GM19193 (cell line): ENCODE measurements around the gene BACH2.

Experiments used
- POLR2A ChIP-seq: IDR thresholded peaks from 4 replicates; pipeline ENCODE4 v1.6.1; 2011; ENCODE audit not compliant: insufficient read depth, insufficient read length; ENCODE audit errors: extremely low read depth

BACH2 gene

GRCh38 chr6:89944826-89945407, 351.7 kb downstream of the BACH2 start:
- TF ChIP-seq POLR2A, result no peak

DNA sequence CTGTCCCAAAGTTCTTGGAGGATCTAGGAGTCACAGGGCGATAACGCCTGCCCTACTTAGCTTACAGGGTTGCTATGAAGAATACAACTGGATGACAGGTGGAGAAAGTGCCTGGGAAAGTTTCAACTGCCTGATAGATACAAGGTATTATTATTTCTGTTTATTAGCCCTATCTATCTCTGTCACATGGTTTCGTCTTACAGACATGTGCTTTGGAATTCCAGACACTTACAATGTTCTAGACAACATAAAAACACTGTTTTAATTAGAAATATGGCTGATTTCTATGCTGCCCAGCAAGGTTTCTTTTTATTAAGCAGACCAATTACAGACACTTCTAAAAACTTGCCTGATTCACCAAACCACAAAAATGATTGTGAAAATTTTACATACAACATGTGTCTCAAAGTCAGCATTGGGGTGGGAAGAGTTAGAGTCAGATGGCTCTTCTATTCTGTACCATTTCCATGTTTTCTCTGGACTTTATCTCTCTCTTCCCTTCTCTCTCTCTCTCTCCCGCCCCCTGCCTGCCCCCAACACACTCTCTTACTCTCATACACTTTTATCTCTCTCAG, 352.4 kb downstream of the BACH2 start:
- TF ChIP-seq POLR2A, result no peak

DNA sequence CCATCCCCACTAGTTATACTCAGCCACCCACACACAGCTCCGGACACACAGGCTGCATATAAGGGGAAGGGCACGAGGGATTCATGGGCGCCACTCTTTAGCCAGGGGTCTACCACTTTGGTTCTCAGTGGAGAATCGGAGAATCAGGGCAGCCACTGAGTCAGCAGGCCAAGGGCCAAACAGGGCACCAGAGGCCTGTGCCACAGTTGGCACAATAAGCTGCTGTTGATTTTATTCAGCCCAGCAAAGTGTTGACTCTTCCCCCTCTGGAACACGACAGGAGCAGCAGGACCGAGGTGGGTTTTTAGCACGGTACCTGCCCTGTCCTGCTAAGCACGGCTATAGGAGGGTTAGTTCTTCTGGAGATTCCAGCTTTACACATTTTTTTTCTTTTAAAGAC, 354.0 kb downstream of the BACH2 start:
- no peak for TF ChIP-seq POLR2A

GRCh38 chr6:89941763-89942497, 354.7 kb downstream of the BACH2 start:
- TF ChIP-seq POLR2A, result no peak

DNA sequence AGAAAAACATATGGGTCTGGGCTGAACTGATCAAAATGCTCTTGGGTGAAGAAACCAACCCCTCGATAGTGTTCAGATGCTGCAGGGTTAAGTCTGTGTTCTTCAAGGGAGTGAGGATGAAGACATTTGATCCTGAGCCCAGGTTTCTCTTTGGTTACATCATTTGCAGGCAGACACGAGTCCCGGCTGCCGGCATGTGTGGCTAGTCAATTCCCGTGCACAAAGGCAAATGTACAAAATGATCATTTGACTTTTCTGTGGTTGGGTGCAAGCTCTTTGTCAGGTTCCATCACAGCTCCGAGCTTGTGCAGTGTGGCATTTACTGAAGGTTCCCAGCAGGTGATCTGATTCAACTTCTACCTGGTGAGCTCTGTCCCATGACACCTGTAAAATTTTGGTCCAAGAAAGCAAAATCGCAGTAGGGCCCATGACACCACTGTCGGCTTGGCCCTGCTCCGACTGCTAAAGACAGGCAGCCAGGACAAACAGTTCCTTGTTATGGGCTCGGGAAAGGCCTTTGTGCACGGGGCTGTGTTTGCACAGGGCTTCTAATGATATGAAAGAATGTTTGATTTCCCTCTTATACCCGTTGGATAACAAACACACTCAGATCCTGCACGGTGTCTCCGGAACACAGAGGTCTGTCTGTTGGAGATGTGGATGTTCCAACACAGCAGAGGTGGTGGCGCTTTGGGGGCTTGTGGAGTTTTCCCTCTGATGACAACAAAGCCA, 355.4 kb downstream of the BACH2 start:
- TF ChIP-seq POLR2A, result no peak

- no peak for TF ChIP-seq POLR2A
Measured at GRCh38 chr6:89940225-89941027, 356.2 kb downstream of the BACH2 start.

DNA sequence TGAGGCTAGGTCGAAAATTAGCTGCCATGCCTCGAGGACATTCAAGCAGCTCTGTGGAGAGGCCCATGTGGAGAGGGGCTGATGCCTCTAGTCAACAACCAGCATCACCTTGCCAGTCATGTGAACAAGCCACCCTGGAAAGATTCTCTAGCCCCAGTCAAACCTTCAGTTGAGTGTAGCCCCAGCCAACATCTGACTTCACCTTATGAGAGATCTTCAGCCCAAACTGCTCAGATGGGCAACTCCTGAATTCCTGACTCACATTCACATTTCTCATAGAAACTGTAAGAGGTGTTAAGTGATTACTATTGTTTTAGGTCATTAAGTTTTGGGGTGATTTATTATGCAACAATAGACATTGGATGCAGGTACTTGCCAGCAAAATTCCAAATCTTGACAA, 357.5 kb downstream of the BACH2 start:
- TF ChIP-seq POLR2A, result no peak

GRCh38 chr6:89938014-89938413, 358.6 kb downstream of the BACH2 start:
- TF ChIP-seq POLR2A, result no peak

DNA sequence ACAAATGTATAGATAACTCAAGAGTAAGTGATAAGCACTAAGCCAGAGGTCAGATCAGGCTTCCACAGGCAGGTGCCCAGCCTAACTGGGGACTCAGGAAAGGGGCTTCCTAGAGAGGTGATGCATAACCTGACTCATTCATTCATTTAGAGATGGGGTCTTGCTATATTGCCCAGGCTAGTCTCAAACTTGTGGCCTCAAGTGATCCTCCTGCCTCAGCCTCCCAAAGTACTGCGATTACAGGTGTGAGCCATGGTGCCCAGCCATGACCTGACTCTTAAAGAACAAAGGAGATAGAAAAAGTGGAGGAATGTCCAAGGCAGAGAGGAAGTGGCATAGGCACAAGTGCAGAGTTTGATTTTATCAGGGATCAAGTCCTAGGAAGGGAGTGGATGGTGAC, 360.5 kb downstream of the BACH2 start:
- TF ChIP-seq POLR2A, result no peak

DNA sequence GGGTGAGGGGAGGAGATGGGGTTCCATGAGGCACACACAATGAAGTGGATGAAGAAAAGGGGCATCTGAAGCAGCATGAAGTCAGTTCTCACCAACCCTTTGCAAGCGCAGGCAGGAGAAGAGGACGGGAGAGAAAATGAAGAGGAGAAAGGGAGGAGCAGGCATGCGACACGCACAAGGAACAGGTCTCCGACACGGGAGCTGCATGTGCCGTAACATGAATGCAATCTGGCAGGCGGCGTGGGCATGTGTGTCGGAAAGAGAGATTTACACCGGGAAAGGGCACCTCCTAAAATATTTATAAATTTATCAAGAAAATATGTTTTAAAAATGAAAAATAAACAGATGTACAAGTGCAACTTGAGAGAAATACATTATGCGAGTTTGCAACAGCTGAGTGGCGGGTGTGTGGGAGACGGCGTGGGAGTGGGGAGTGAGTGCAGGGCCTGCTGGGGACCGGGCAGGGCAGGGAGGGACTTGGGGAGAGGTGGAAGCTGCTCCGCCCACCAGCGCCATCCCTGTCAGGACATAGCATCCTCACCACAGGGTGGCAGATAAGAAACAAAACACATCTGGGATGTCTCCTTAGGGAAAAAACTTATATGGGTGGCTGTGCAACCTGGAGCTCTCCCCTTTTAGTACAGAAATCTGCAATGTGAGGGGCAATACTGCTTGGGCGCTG, 361.8 kb downstream of the BACH2 start:
- TF ChIP-seq POLR2A, result no peak

GRCh38 chr6:89932245-89932802, 364.3 kb downstream of the BACH2 start:
- TF ChIP-seq POLR2A, result no peak

DNA sequence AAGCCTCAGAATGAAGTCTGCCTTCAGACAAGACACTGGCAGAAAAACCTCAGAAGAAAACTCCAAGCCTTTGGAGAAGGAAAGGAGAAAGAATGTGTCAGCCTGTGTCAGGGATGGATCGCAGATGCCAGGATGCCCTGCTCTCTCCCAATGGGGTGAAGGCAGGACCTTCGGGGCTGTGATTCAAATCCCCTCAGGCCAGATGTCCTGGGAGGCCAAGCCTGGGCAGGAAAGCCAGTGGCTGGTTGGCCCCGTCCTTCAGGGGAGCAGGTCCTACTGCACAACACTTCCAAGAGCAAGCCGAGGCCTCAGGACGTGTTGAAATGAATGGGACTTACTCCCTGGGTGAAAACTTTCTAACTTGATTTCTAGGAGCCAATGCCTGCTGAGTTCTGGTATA, 365.9 kb downstream of the BACH2 start:
- no peak for TF ChIP-seq POLR2A

GRCh38 chr6:89928604-89929003, 368.0 kb downstream of the BACH2 start:
- no peak for TF ChIP-seq POLR2A
